Activated CD4-positive, alpha-beta memory T cell treated with anti-CD3 and anti-CD28 coated beads, Interleukin-2, amount 10 ng/mL, durations not matched to agents 7 days and 5 days (primary cell): ENCODE results near the gene TMEM82. TPM values are rescaled to one million over a fixed set of nuclear protein-coding genes. Genes with fewer than 3 reads are reported as not detected.

Experiments
- CTCF ChIA-PET: fragments of 350-600 bp; sonication (Branson Sonifier 250); formaldehyde crosslinking; loops from one replicate; lab custom pipeline; 2021; ENCODE audit warnings: antibody characterized with exemption, inconsistent platforms; lab: Charles Lee
- POLR2A ChIA-PET: fragments of 350-600 bp; sonication (Branson Sonifier 250); formaldehyde crosslinking; loops from one replicate; lab custom pipeline; 2021; ENCODE audit warnings: antibody characterized with exemption; lab: Charles Lee
- DNase-seq: peaks from one replicate; pipeline ENCODE4 v3.0.0-alpha.2; 2020
- H3K27ac Mint-ChIP-seq: one replicate; pipeline ENCODE4 v1.8.0; 2021; ENCODE audit warnings: mild to moderate bottlenecking, mixed read lengths
- H3K27me3 Mint-ChIP-seq: one replicate; pipeline ENCODE4 v1.8.0; 2021; ENCODE audit warnings: mixed read lengths
- H3K36me3 Mint-ChIP-seq: one replicate; pipeline ENCODE4 v1.8.0; 2021; ENCODE audit warnings: low read depth, mixed read lengths
- H3K4me1 Mint-ChIP-seq: one replicate; pipeline ENCODE4 v1.8.0; 2021; ENCODE audit warnings: mixed read lengths
- H3K4me3 Mint-ChIP-seq: one replicate; pipeline ENCODE4 v1.8.0; 2021; ENCODE audit warnings: mild to moderate bottlenecking, mixed read lengths
- H3K9me3 Mint-ChIP-seq: one replicate; pipeline ENCODE4 v1.8.0; 2021; ENCODE audit warnings: mixed read lengths
- total RNA-seq, 2 experiments: library from RNA; stranded (reverse); gene quantifications; one replicate each; pipeline ENCODE4 v1.2.3, GENCODE V29; 2021

TMEM82 gene
- total RNA-seq, 2 experiments from 2014 or later = not detected

DNA sequence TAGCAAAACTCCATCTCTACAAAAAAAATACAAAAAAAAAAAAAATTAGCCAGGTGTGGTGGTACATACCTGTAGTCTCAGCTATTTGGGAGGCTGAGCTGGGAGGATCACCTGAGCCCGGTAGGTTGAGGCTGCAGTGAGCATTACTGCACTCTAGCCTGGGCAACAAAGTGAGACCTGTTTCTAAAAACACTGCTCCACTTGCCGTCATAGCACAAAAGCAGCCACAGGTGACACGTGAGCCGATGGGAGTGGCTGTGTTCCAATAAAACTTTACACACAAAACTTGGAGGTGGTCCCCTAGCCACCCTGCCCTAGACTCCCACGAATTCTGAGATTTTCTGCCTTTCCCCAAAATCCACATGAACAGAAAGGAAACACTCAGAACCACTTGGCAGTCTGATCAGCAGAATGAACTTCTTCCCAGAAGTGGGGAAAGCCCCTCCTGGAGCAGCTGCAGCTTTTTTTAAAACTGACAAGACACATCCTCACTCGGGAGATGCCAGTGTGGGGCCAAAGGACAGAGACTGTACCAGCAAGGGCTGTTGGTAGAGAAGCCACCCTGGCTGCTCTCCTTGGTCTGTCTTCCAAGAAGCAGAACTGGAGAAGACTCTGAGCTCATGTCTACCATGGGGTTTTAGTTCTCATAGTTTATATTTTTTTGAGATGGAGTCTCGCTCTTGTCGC lies 34.9 kb upstream of the TMEM82 start:
- Mint-ChIP-seq H3K27me3 (no peaks in the 10 kb centered on the region), H3K4me3 (no peak overlapping the region), H3K4me1 (no peaks in the 10 kb centered on the region), H3K36me3 (peaks cover 5% of the 10 kb centered on the region), H3K27ac (no peak overlapping the region), H3K9me3 (no peaks in the 10 kb centered on the region)
- POLR2A ChIA-PET = interaction anchor here (0.9 kb wide), 1 partner anchor 18 kb away, joined by 3 read pairs; no protein-coding TSS in a partner anchor
- DNase-seq = no peak
- CTCF ChIA-PET = interaction anchor here (0.6 to 0.7 kb wide), 2 partner anchors 12 to 146 kb away, joined by 3 to 4 read pairs; no protein-coding TSS in a partner anchor

DNA sequence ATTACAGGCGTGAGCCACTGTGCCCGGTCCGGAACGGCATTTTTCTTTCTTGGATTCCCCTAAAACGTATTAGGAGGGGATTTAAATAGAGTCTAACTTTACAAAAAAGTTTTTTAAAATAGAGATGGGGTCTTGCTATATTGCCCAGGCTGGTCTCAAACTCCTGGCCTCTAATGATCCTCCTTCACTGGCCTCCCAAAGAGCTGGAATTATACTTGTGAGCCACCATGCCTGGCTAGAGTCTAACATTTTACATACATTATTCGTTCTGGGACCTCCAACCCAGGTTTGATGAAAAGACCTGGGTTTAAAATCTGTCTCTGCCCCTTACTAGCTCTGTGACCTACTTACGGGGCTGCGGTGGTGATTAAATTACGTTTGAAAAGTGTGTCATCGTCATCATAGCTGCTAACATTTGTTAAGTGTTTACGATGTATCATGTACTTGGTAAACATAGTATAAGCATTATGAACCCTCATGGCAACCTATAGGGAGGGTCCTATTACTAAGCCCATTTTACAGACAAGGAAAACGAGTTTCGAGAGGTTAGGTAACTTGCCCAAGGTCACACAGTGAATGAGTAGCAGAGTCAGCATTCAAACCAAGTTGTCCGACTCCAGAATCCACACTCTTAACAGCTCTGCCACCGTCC lies 33.7 kb upstream of the TMEM82 start:
- POLR2A ChIA-PET = interaction anchor here (0.9 kb wide), 1 partner anchor 19 kb away, joined by 3 read pairs; no protein-coding TSS in a partner anchor
- CTCF ChIA-PET = no interaction called here
- no peak for DNase-seq
- H3K27ac Mint-ChIP-seq = no peak overlapping the region
- no peak overlapping the region for H3K4me3 Mint-ChIP-seq
- no peaks in the 10 kb centered on the region for H3K9me3 Mint-ChIP-seq
- H3K36me3 Mint-ChIP-seq = peaks cover 5% of the 10 kb centered on the region
- H3K27me3 Mint-ChIP-seq = no peaks in the 10 kb centered on the region
- H3K4me1 Mint-ChIP-seq = no peaks in the 10 kb centered on the region

DNA sequence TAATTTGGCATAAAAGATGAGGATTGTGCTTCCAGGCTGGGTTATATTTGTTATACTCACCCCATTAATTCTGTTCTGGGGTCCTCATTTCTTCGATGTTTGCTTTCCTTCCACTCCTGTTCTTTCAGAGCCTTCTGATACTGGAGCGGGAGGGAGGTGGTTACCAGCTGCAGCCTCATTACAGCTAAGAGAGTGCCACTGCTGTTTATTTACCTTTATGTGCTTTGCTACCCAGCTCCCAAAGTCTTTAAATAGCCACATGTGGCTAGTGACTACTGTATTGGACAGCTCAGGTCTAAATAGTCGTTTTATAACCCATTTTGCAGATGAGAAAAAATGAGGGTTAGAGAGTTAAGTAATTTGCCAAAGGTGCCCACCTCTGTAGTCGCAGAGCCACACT lies 33.1 kb upstream of the TMEM82 start:
- CTCF ChIA-PET = no interaction called here
- DNase-seq = no peak
- Mint-ChIP-seq H3K36me3 (peaks cover 5% of the 10 kb centered on the region), H3K4me1 (peaks cover under 1% of the 10 kb centered on the region), H3K4me3 (no peak overlapping the region), H3K27me3 (no peaks in the 10 kb centered on the region), H3K27ac (no peak overlapping the region), H3K9me3 (no peaks in the 10 kb centered on the region)
- POLR2A ChIA-PET = no interaction called here

DNA sequence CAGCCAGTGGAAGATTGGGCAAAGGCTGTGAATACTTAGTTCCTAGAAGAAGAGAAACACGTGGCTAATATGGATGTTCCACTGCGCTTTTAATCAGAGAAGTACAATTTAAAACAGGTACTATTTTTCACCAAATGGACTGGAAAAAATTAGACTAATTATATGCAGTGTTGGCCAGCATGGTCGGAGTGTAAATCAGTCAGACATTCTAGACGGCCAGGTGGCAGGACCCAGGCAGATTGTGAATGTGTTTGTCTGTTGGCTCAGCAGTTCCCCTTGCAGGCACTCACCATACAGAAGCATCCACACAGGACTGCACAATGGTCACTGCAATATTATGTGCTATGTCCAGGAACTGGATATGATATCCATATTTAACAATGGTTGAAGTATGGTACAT lies 30.1 kb upstream of the TMEM82 start:
- H3K4me1 Mint-ChIP-seq = peaks cover 2% of the 10 kb centered on the region
- POLR2A ChIA-PET = interaction anchor here (1.0 kb wide), 1 partner anchor 116 kb away, joined by 4 read pairs; no protein-coding TSS in a partner anchor
- no peak overlapping the region for H3K27ac Mint-ChIP-seq
- no peak for DNase-seq
- H3K27me3 Mint-ChIP-seq = no peaks in the 10 kb centered on the region
- no peaks in the 10 kb centered on the region for H3K9me3 Mint-ChIP-seq
- CTCF ChIA-PET = interaction anchor here (0.7 kb wide), 1 partner anchor 27 kb away, joined by 3 read pairs; no protein-coding TSS in a partner anchor
- H3K36me3 Mint-ChIP-seq = peaks cover 5% of the 10 kb centered on the region
- no peak overlapping the region for H3K4me3 Mint-ChIP-seq

DNA sequence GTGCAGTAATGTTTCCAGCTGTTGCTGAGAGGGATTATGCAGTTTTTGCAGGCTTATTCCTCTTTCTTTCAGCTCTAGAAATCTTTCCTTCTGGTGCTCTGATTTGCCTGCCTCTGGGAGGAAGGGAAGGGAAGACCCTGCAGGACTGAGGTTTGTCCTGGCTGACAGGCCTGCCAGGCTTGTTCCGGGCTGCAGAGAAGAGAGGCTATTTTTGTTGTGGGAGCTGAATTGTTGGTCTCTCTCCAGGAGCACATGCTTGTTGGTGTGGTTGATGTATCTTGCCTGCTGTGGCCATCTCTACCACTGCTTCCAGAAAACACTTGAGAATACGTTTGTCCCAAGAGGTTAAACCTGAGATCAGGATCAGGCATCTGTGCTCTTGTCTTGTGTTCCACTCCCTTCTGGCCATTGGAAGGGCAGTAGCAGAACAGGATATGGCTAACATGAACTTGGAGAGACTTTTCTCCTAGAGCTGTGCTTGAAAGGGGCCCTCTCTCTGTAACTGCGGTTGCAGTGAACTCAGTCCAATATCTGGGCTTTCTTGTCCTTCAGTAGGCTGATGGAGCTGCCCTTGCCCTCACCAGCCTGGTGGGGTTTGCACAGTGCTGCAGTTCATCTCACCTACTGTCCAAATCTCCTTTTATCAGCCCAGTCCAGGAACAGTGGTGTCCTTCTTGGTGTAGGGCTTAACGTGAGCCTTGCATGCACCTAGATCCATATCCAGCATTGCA lies 27.7 kb upstream of the TMEM82 start:
- Mint-ChIP-seq H3K36me3 (peaks cover 15% of the 10 kb centered on the region), H3K27me3 (no peaks in the 10 kb centered on the region), H3K4me1 (peaks cover 2% of the 10 kb centered on the region), H3K27ac (no peak overlapping the region), H3K9me3 (no peaks in the 10 kb centered on the region), H3K4me3 (no peak overlapping the region)
- CTCF ChIA-PET = interaction anchor here (0.6 to 1.4 kb wide), 3 partner anchors 77 to 429 kb away, joined by 3 to 5 read pairs (median 4); no protein-coding TSS in a partner anchor
- DNase-seq = no peak
- POLR2A ChIA-PET = interaction anchor here (0.9 kb wide), 1 partner anchor 19 kb away, joined by 3 read pairs; no protein-coding TSS in a partner anchor

DNA sequence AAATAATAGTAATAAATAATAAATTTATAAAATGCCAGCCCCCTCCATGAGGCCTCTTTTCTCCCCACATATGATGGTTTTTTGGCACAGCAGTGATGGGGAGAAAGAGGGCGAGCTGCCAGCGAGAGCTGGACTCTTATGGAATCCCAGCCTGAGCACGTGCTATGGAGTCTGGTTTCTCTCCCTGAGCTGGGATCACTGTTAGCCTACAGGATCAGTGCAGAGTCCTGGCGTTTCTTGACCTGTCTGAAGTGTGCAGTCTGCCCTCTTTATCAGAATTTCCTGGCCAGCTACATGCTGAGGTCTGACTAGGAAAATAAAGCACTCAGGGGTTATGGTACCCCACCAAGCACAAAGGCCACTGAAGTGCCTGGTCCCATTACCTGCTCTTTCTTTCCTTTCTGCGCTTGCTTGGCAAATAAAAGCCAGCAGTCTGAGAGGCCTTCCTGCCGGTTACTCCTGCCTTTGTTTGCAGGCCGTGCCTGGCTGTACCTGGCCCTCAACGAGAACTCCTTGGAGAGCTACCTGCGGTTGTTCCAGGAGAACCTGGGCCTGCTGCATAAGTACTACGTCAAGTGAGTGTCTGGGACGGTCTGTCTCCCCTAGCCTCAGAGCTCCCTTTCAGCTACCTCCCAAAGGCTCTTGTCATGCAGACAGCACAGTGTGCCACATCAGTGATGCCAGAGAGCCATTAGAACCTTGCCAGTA lies 24.7 kb upstream of the TMEM82 start:
- peaks cover 18% of the 10 kb centered on the region for H3K36me3 Mint-ChIP-seq
- DNase-seq = no peak
- no peaks in the 10 kb centered on the region for H3K9me3 Mint-ChIP-seq
- ChIA-PET CTCF (no interaction called here), POLR2A (no interaction called here)
- no peak overlapping the region for H3K4me3 Mint-ChIP-seq
- no peaks in the 10 kb centered on the region for H3K27me3 Mint-ChIP-seq
- H3K27ac Mint-ChIP-seq = no peak overlapping the region
- H3K4me1 Mint-ChIP-seq = peaks cover 2% of the 10 kb centered on the region

DNA sequence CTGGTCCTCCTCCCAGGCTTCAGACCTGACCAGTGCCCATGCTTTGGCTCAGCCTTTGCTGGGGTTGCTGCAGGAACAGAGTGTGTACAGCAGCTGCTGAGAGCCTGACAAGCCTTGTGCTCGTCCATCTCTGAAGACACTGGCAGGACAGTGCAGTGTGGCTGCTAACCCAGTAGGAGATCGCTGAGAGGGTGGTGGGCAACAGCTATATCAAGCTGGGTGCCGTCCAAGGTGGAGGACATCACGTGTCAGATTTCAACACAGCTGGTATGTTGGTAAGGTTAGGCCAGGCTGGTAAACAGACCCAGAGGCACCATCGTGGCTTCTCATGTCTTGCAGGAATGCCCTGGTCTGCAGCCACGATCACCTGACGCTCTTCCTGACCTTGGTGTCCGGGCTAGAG lies 24.1 kb upstream of the TMEM82 start:
- no peak overlapping the region for H3K27ac Mint-ChIP-seq
- H3K36me3 Mint-ChIP-seq = peaks cover 18% of the 10 kb centered on the region
- H3K4me1 Mint-ChIP-seq = peaks cover 2% of the 10 kb centered on the region
- ChIA-PET CTCF (no interaction called here), POLR2A (no interaction called here)
- no peak overlapping the region for H3K4me3 Mint-ChIP-seq
- DNase-seq = no peak
- no peaks in the 10 kb centered on the region for H3K27me3 Mint-ChIP-seq
- H3K9me3 Mint-ChIP-seq = no peaks in the 10 kb centered on the region

DNA sequence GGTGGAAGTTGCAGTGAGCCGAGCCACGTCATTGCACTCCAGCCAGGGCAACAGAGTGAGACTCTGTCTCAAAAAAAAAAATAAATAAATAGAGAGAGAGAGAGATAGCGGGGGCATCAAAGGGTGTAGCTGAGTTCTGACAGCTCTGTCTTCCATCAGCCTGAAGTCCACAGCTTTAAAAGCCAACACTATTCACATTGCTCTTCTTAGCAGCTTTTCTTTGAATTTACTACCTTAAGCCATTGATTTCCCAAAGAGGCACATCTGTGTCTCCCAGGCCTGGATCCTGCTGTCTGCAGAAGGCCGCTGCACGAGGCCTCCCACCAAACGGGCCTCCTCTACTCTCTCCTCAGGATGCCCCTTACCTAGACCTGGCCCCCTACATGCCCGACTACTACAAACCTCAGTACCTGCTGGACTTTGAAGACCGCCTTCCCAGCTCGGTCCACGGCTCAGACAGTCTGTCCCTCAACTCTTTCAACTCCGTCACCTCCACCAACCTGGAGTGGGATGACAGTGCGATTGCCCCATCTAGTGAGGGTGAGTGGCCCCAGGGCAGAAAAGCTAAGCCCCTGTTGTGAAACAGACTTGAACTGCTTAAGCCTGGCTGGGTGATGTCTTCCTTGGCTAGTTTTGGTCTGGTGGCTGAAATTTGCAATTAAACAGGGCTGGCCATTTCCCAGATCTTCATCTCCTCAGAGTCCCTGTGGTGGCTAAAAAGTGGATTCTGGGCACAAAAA lies 22.7 kb upstream of the TMEM82 start:
- Mint-ChIP-seq H3K4me1 (no peaks in the 10 kb centered on the region), H3K27me3 (no peaks in the 10 kb centered on the region), H3K36me3 (peaks cover 19% of the 10 kb centered on the region), H3K27ac (no peak overlapping the region), H3K9me3 (no peaks in the 10 kb centered on the region), H3K4me3 (no peak overlapping the region)
- ChIA-PET CTCF (interaction anchor here (1.3 kb wide), 1 partner anchor 13 kb away, joined by 3 read pairs; no protein-coding TSS in a partner anchor), POLR2A (interaction anchor here (0.9 to 1.5 kb wide), 2 partner anchors 22 to 140 kb away, joined by 3 to 5 read pairs; no protein-coding TSS in a partner anchor)
- DNase-seq = no peak

DNA sequence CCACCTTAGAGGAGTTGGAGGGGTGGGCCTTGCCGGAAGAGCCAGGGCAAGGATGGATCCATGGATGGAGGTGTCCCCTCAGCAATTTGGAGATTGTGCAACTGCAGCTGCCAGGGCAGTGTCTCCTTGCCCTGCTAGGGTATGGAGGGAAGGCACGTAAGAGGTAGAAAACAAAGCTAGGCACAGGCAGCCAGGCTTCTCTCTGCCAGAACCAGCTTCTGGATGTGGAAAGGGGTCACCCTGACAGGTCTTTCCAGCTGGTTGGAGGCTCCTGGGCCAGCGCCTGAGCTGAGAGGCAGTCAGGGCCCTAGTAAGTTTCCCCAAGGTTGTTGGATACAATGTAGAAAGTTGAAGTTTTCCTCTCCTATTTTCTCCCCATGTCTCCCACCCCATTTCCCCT lies 21.4 kb upstream of the TMEM82 start:
- DNase-seq = no peak
- POLR2A ChIA-PET = interaction anchor here (1.5 kb wide), 1 partner anchor 24 kb away, joined by 5 read pairs; no protein-coding TSS in a partner anchor
- H3K27me3 Mint-ChIP-seq = no peaks in the 10 kb centered on the region
- no peaks in the 10 kb centered on the region for H3K4me1 Mint-ChIP-seq
- no peaks in the 10 kb centered on the region for H3K9me3 Mint-ChIP-seq
- CTCF ChIA-PET = interaction anchor here (0.5 kb wide), 1 partner anchor 95 kb away, joined by 3 read pairs; no protein-coding TSS in a partner anchor
- no peak overlapping the region for H3K27ac Mint-ChIP-seq
- H3K36me3 Mint-ChIP-seq = peaks cover 22% of the 10 kb centered on the region
- no peak overlapping the region for H3K4me3 Mint-ChIP-seq

DNA sequence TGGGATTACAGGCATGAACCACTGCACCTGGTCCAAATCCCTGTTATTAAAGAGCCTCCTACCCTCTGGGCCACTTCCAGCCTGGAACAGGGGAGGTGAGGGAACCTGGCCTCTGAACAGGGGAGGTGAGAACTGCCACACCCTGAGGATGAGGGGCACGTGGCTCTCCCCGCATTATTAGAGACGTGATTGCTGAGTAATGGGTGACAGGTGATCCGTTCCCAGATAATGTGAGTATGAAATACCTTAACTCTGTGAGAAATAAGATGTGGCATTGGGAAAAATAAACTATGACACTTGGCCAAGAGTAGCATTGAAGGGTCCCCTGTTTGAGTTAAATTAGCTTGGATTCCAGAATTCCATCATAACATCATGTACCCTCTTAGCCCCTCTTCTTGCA lies 19.9 kb upstream of the TMEM82 start:
- H3K9me3 Mint-ChIP-seq = no peaks in the 10 kb centered on the region

DNA sequence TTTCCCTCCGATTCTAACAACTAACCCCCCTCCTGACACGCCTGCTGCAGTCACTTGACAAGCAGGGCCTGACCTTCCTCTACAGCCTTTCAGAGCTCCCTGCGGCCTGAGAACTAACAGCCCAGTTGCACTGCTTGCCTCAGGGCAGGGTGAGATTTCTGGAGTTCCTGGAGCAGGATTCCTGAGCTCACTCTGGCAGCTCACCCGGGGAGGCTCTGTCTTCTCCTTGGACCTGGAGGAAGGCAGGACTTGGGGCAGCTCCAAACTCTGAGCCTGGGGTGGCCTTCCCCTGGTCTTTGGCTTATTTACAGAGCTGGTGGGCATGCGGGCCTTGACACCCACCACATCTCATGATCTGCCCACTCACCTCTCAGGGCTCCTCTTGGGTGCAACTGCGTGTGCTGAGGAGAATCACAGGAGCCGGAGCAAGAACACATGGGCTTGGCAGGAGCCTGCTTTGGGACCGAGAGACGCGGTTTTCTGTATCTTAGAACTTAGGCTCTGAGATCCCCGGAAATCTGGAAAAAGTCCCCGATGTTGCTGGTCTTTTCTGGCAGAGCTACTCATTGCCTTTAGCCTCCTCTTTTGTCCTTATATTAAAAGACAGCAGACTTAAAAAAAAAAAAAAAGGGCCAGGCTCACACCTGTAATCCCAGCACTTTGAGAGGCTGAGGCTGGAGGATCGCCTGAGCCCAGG lies 19.3 kb upstream of the TMEM82 start:
- Mint-ChIP-seq H3K27ac (no peak overlapping the region), H3K9me3 (no peaks in the 10 kb centered on the region)
- CTCF ChIA-PET = no interaction called here

More for the DNA sequence above, 19.9 kb upstream of the TMEM82 start:
- no peak for DNase-seq
- no peaks in the 10 kb centered on the region for H3K4me1 Mint-ChIP-seq
- H3K4me3 Mint-ChIP-seq = no peak overlapping the region
- POLR2A ChIA-PET = no interaction called here
- no peaks in the 10 kb centered on the region for H3K27me3 Mint-ChIP-seq
- no peak overlapping the region for H3K27ac Mint-ChIP-seq
- CTCF ChIA-PET = no interaction called here
- peaks cover 27% of the 10 kb centered on the region for H3K36me3 Mint-ChIP-seq

More for the DNA sequence above, 19.3 kb upstream of the TMEM82 start:
- Mint-ChIP-seq H3K27me3 (no peaks in the 10 kb centered on the region), H3K36me3 (peaks cover 24% of the 10 kb centered on the region), H3K4me1 (no peaks in the 10 kb centered on the region), H3K4me3 (no peak overlapping the region)
- POLR2A ChIA-PET = interaction anchor here (1.1 kb wide), 1 partner anchor 253 kb away, joined by 3 read pairs; the partner anchor contains the start of gene ZBTB17
- no peak for DNase-seq
